H9 (cell line): ENCODE results near the gene CAMTA1. TPM values are rescaled to one million over a fixed set of nuclear protein-coding genes. Genes with fewer than 3 reads are reported as not detected.

Experiments
- DNase-seq: peaks from one replicate; pipeline ENCODE4 v3.0.0-alpha.2; 2017
- H2AFZ ChIP-seq: one replicate; pipeline ENCODE4 v1.6.1; 2013; ENCODE audit warnings: mild to moderate bottlenecking, low read length, control low read depth, moderate library complexity
- H2AK5ac ChIP-seq: 2 replicates; pipeline ENCODE4 v1.6.1; 2013; ENCODE audit warnings: low read length, control low read depth, mixed read lengths; ENCODE audit not compliant: insufficient read length
- H2BK120ac ChIP-seq: one replicate; pipeline ENCODE4 v1.6.1; 2013; ENCODE audit warnings: low read depth, mild to moderate bottlenecking, low read length, control low read depth, inconsistent platforms; ENCODE audit not compliant: poor library complexity, severe bottlenecking
- H2BK12ac ChIP-seq: 2 replicates; pipeline ENCODE4 v1.6.1; 2013; ENCODE audit warnings: low read length, control low read depth, mixed read lengths, low read depth; ENCODE audit not compliant: insufficient read length
- H2BK15ac ChIP-seq: 2 replicates; pipeline ENCODE4 v1.6.1; 2013; ENCODE audit warnings: low read depth, low read length, control low read depth
- H2BK20ac ChIP-seq: one replicate; pipeline ENCODE4 v1.6.1; 2013; ENCODE audit warnings: low read depth, mild to moderate bottlenecking, low read length, control low read depth, inconsistent platforms; ENCODE audit not compliant: poor library complexity, severe bottlenecking
- H2BK5ac ChIP-seq: 2 replicates; pipeline ENCODE4 v1.6.1; 2013; ENCODE audit warnings: low read length, control low read depth, mixed read lengths; ENCODE audit not compliant: insufficient read length
- H3K14ac ChIP-seq: 2 replicates; pipeline ENCODE4 v1.6.1; 2013; ENCODE audit warnings: low read length, control low read depth; ENCODE audit not compliant: insufficient read depth
- H3K18ac ChIP-seq: 2 replicates; pipeline ENCODE4 v1.6.1; 2013; ENCODE audit warnings: low read depth, mild to moderate bottlenecking, mixed read lengths, low read length, control low read depth; ENCODE audit not compliant: insufficient read length
- H3K23ac ChIP-seq: 2 replicates; pipeline ENCODE4 v1.6.1; 2013; ENCODE audit warnings: low read length, control low read depth, mixed read lengths, low read depth; ENCODE audit not compliant: insufficient read length
- H3K23me2 ChIP-seq: 2 replicates; pipeline ENCODE4 v1.6.1; 2013; ENCODE audit warnings: low read depth, mild to moderate bottlenecking, mixed read lengths, low read length, control low read depth; ENCODE audit not compliant: insufficient read length, poor library complexity, severe bottlenecking
- H3K27ac ChIP-seq: 2 replicates; pipeline ENCODE4 v1.5.1; 2013; ENCODE audit warnings: low read length, control low read depth, mixed read lengths, low read depth; ENCODE audit not compliant: insufficient read length
- H3K27me3 ChIP-seq: 2 replicates; pipeline ENCODE4 v1.6.1; 2013; ENCODE audit warnings: low read length, control low read depth, inconsistent platforms; ENCODE audit not compliant: insufficient read depth
- H3K4ac ChIP-seq: 2 replicates; pipeline ENCODE4 v1.6.1; 2013; ENCODE audit warnings: low read depth, mild to moderate bottlenecking, control low read depth, inconsistent platforms, low read length, moderate library complexity
- H3K4me1 ChIP-seq: 2 replicates; pipeline ENCODE4 v1.6.1; 2013; ENCODE audit warnings: low read length, control low read depth, inconsistent platforms; ENCODE audit not compliant: insufficient read depth
- H3K4me2 ChIP-seq: 2 replicates; pipeline ENCODE4 v1.6.1; 2013; ENCODE audit warnings: low read length, control low read depth, mixed read lengths; ENCODE audit not compliant: insufficient read length, insufficient read depth
- H3K56ac ChIP-seq: 2 replicates; pipeline ENCODE4 v1.6.1; 2013; ENCODE audit warnings: low read depth, mild to moderate bottlenecking, mixed read lengths, low read length, control low read depth; ENCODE audit not compliant: insufficient read length
- H3K79me1 ChIP-seq: 2 replicates; pipeline ENCODE4 v1.6.1; 2013; ENCODE audit warnings: low read depth, mild to moderate bottlenecking, moderate library complexity, low read length, control low read depth, inconsistent platforms; ENCODE audit not compliant: insufficient read depth, poor library complexity, severe bottlenecking
- H3K79me2 ChIP-seq: 2 replicates; pipeline ENCODE4 v1.6.1; 2013; ENCODE audit warnings: low read length, control low read depth, inconsistent platforms; ENCODE audit not compliant: insufficient read depth
- H3K9ac ChIP-seq: 2 replicates; pipeline ENCODE4 v1.6.1; 2013; ENCODE audit warnings: low read length, control low read depth, mixed read lengths; ENCODE audit not compliant: insufficient read length; ENCODE audit errors: extremely low read depth
- H3K9me3 ChIP-seq: one replicate; pipeline ENCODE4 v1.6.1; 2013; ENCODE audit warnings: low read depth, low read length, inconsistent platforms; ENCODE audit not compliant: control insufficient read depth
- H3T11ph ChIP-seq: one replicate; pipeline ENCODE4 v1.6.1; 2013; ENCODE audit warnings: mild to moderate bottlenecking, low read length, control low read depth, inconsistent platforms
- H4K20me1 ChIP-seq: one replicate; pipeline ENCODE4 v1.6.1; 2013; ENCODE audit not compliant: control insufficient read depth, insufficient read length, insufficient read depth
- H4K5ac ChIP-seq: 2 replicates; pipeline ENCODE4 v1.6.1; 2013; ENCODE audit warnings: low read depth, mild to moderate bottlenecking, mixed read lengths, low read length, control low read depth; ENCODE audit not compliant: insufficient read length
- H4K8ac ChIP-seq: replicated peaks from 2 replicates; pipeline ENCODE4 v1.6.1; 2013; ENCODE audit warnings: low read length, control low read depth, mixed read lengths, low read depth; ENCODE audit not compliant: insufficient read length
- H4K91ac ChIP-seq: 2 replicates; pipeline ENCODE4 v1.6.1; 2013; ENCODE audit warnings: low read depth, mild to moderate bottlenecking, moderate library complexity, mixed read lengths, low read length, control low read depth; ENCODE audit not compliant: insufficient read length
- H3K27ac Mint-ChIP-seq, 3 experiments: 2 replicates in 2 of 3; 3 replicates in 1 of 3; pipeline ENCODE4 v1.8.0; 2020 to 2021; ENCODE audit warnings: mixed read lengths in 3 of 3, mild to moderate bottlenecking in 1 of 3, moderate library complexity in 1 of 3
- H3K27me3 Mint-ChIP-seq: 2 replicates; pipeline ENCODE4 v1.8.0; 2021; ENCODE audit warnings: low read depth, mild to moderate bottlenecking, moderate library complexity, mixed read lengths
- H3K36me3 Mint-ChIP-seq, 3 experiments: 2 replicates in 2 of 3; 3 replicates in 1 of 3; pipeline ENCODE4 v1.8.0; 2020 to 2021; ENCODE audit warnings: low read depth in 3 of 3, mixed read lengths in 3 of 3; ENCODE audit not compliant: insufficient read depth in 1 of 3
- H3K4me1 Mint-ChIP-seq, 2 experiments: 2 replicates each; pipeline ENCODE4 v1.8.0; 2020; ENCODE audit warnings: mixed read lengths in 2 of 2
- H3K4me3 Mint-ChIP-seq, 2 experiments: 2 replicates in 1 of 2; 3 replicates in 1 of 2; pipeline ENCODE4 v1.8.0; 2020 to 2021; ENCODE audit warnings: mild to moderate bottlenecking in 2 of 2, mixed read lengths in 2 of 2, moderate library complexity in 1 of 2
- H3K9me3 Mint-ChIP-seq, 2 experiments: 2 replicates in 1 of 2; 3 replicates in 1 of 2; pipeline ENCODE4 v1.8.0; 2020; ENCODE audit warnings: mild to moderate bottlenecking in 2 of 2, mixed read lengths in 2 of 2, moderate library complexity in 1 of 2
- WGBS: extraction: QIAGEN DNeasy Blood & Tissue Kit; methylation state at CpG from one replicate; pipeline ENCODE4 v1.1.7; 2013; ENCODE audit warnings: missing lambda C conversion rate, low lambda C conversion rate, mixed read lengths; ENCODE audit not compliant: insufficient read length; ENCODE audit errors: extremely low coverage; 5-methylcytosine and 5-hydroxymethylcytosine counted together
- total RNA-seq: library from RNA; stranded (reverse); gene quantifications from 2 replicates; pipeline ENCODE4 v1.2.1, GENCODE V29; 2021
- TF ChIP-seq, protein P1 (sequence below): fragments of 200-600 bp; sonication (generic); conservative IDR thresholded peaks from 3 replicates; pipeline ENCODE4 v1.8.0; 2021; ENCODE audit warnings: antibody characterized with exemption, mild to moderate bottlenecking

The CAMTA1 gene
- total RNA-seq, 1 experiment from 2014 or later, result 115 TPM

DNA sequence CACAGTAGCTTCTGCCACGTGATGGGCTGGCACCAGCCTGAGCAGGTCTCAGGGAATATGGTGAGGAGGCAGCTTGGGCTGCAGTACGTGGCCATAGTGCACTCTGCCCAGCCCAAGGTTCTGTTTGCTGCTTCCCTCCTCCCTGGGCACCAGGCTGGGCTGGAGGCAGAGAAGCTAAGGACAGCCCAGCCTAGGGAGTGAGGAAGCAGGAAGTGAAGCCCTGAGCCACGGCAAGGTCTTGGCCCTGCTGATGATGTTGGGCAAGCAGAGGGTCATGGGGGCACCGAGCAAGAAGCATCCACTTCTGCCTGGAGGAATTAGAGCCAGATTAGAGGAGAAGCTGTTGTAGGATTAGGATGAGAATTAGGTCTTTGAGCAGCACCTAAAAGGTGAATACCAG is 659.1 kb downstream of the CAMTA1 start:
- Histone ChIP-seq H2BK12ac (no peak overlapping the region), H4K8ac (no peak overlapping the region)
- no peak overlapping the region for H3K4me3 Mint-ChIP-seq

More for the DNA sequence above, 659.1 kb downstream of the CAMTA1 start:
- DNase-seq, result no peak
- Histone ChIP-seq H3K23ac (no peak overlapping the region), H3K79me1 (no peaks in the 10 kb centered on the region), H3K18ac (no peak overlapping the region), H4K20me1 (no peaks in the 10 kb centered on the region), H2BK5ac (no peak overlapping the region), H4K91ac (no peak overlapping the region), H2AFZ (no peak overlapping the region), H3K4me1 (no peaks in the 10 kb centered on the region), H2BK120ac (no peak overlapping the region), H4K5ac (no peak overlapping the region), H2BK20ac (no peak overlapping the region), H3K14ac (no peak overlapping the region; the same call in 1 of the 2 replicates), H3K9me3 (no peaks in the 10 kb centered on the region), H3K23me2 (no peaks in the 10 kb centered on the region), H3K4ac (no peak overlapping the region), H3K79me2 (no peaks in the 10 kb centered on the region), H3K9ac (no peak overlapping the region), H3T11ph (no peak overlapping the region), H2AK5ac (no peak overlapping the region), H3K27ac (no peak overlapping the region), H2BK15ac (no peak overlapping the region), H3K27me3 (no peaks in the 10 kb centered on the region), H3K4me2 (no peak overlapping the region), H3K56ac (no peak overlapping the region)
- Mint-ChIP-seq H3K4me1 (peaks cover 0 to 6% of the 10 kb centered on the region in 2 experiments; a peak in 2 of 4 replicates), H3K27ac (no peak overlapping the region), H3K9me3 (no peaks in the 10 kb centered on the region), H3K36me3 (no peaks in the 10 kb centered on the region), H3K27me3 (no peaks in the 10 kb centered on the region; the same call in 1 of the 2 replicates)
- TF ChIP-seq, protein P1, sequence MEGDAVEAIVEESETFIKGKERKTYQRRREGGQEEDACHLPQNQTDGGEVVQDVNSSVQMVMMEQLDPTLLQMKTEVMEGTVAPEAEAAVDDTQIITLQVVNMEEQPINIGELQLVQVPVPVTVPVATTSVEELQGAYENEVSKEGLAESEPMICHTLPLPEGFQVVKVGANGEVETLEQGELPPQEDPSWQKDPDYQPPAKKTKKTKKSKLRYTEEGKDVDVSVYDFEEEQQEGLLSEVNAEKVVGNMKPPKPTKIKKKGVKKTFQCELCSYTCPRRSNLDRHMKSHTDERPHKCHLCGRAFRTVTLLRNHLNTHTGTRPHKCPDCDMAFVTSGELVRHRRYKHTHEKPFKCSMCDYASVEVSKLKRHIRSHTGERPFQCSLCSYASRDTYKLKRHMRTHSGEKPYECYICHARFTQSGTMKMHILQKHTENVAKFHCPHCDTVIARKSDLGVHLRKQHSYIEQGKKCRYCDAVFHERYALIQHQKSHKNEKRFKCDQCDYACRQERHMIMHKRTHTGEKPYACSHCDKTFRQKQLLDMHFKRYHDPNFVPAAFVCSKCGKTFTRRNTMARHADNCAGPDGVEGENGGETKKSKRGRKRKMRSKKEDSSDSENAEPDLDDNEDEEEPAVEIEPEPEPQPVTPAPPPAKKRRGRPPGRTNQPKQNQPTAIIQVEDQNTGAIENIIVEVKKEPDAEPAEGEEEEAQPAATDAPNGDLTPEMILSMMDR, result no peak
- whole genome bisulfite sequencing, result no CpG with 5 or more reads among the region's 4 CpGs
